Hepatocyte (in vitro differentiated cells): ENCODE measurements around the gene LY6G5B.

Source experiments
- CTCF ChIP-seq: fragments of 200-600 bp; sonication (generic); IDR thresholded peaks from 2 replicates; pipeline ENCODE4 v1.5.1; 2016; ENCODE audit warnings: antibody characterized with exemption, mild to moderate bottlenecking; ENCODE audit not compliant: poor library complexity
- EZH2 ChIP-seq: fragments of 200-600 bp; sonication (generic); IDR thresholded peaks from 2 replicates; pipeline ENCODE4 v1.6.1; 2016; ENCODE audit warnings: antibody characterized with exemption, mild to moderate bottlenecking, borderline replicate concordance

- TF ChIP-seq EZH2 = no peak
- no peak for TF ChIP-seq CTCF
Observed at GRCh38 chr6:31634131-31634530, 35.6 kb upstream of the LY6G5B start.
